OCI-LY1 (cell line): Measurements from ENCODE around the gene PRXL2B.

ENCODE experiments used
- EZH2 ChIP-seq: fragments of 200-600 bp; sonication (generic), shearing (Covaris generic); IDR thresholded peaks from 2 replicates; pipeline ENCODE4 v1.8.0; 2017; ENCODE audit warnings: borderline replicate concordance, mixed run types, mild to moderate bottlenecking, antibody characterized with exemption, low read length, moderate library complexity, mixed read lengths
- TF ChIP-seq, protein P1 (sequence below): fragments of 200-600 bp; sonication (generic), shearing (Covaris generic); IDR thresholded peaks from 2 replicates; pipeline ENCODE4 v1.5.1; 2017; ENCODE audit warnings: mild to moderate bottlenecking, antibody characterized with exemption, low read length, moderate library complexity, mixed read lengths

DNA sequence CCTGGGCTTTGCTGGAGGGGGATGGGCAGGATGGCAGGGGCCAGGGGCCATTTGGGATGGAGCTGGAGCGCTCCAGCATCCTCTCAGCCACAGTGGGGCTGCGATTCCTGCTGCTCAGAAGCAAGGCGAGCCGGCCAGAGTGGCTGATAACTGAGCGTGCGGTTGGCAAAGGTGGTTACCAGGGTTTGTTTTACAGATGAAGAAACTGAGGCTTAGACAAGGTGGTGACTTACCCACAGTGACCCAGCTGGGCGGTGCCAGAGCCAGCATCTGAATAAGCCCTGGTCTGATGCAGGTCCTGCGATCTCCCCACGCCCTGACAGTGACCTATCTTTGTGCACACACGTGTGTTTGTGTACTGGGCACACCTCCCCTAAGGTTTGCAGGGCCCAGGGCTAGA is 5.9 kb upstream of the PRXL2B start:
- TF ChIP-seq, protein P1, sequence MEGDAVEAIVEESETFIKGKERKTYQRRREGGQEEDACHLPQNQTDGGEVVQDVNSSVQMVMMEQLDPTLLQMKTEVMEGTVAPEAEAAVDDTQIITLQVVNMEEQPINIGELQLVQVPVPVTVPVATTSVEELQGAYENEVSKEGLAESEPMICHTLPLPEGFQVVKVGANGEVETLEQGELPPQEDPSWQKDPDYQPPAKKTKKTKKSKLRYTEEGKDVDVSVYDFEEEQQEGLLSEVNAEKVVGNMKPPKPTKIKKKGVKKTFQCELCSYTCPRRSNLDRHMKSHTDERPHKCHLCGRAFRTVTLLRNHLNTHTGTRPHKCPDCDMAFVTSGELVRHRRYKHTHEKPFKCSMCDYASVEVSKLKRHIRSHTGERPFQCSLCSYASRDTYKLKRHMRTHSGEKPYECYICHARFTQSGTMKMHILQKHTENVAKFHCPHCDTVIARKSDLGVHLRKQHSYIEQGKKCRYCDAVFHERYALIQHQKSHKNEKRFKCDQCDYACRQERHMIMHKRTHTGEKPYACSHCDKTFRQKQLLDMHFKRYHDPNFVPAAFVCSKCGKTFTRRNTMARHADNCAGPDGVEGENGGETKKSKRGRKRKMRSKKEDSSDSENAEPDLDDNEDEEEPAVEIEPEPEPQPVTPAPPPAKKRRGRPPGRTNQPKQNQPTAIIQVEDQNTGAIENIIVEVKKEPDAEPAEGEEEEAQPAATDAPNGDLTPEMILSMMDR: no peak
- no peak for TF ChIP-seq EZH2
